ENCODE measurements around the gene IFT27.
A peak's percentile ranks its signal among the peaks of the same experiment; 100 is the strongest.

IFT27 gene, protein sequence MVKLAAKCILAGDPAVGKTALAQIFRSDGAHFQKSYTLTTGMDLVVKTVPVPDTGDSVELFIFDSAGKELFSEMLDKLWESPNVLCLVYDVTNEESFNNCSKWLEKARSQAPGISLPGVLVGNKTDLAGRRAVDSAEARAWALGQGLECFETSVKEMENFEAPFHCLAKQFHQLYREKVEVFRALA

DNA sequence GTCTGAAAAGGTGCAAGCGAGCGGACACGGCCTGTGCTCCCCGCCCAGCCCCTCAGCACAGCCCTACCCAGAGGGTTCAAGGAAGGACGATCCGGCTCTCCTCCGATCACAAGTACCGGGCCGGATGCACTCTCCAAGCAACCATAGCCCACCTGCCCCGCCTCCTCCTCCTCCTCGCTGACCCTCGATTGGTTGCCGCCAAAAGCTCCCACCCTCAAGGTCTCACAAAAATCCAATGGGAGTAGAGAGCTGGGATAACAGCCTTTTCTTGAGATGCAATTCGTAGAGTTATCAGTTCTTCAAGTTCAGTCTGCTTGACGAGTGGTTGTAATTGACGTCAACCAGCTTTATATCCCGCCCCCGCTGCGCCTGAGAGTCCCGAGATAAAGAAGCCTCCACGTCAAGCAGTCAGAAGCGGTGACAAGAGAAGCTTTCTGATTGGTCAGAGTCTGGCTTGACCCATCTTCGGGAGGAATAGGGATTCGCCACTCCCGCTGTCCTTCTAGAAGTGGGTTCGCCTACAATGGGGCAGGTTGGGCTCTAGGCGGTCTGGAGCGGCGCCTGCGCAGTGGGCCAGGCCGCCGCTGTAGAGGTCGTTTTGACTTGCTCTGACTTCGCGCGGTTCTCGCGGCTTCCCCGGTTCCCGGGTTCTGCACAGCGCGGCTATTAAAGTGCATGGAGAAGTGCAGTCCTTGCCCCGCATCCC lies at the start of gene IFT27:
IFT27 (minus strand) TSS at position 156 of the 706 bp plus-strand sequence. CDS start 412 bp downstream, outside the sequence.
- Histone ChIP-seq H3K4me1 (ENCODE audit: insufficient read depth, insufficient read length) (peaks cover 2% of the 10 kb centered on the region), H3K9me3 (ENCODE audit: insufficient read depth, low read length) (peaks cover 34% of the 10 kb centered on the region), H3K36me3 (ENCODE audit: insufficient read depth, insufficient read length, low read length) (peaks cover 3% of the 10 kb centered on the region), H3K27me3 (ENCODE audit: insufficient read depth, insufficient read length) (peaks cover 7% of the 10 kb centered on the region), H3K9ac (ENCODE audit: insufficient read length, low read depth) (peak within 1 kb of the TSS; percentile 85), H3K4me3 (ENCODE audit: insufficient read length, low read depth) (peak within 1 kb of the TSS; percentile 64)
- DNase-seq (ENCODE audit: low read depth, low spot score), result peak; percentile 97
- TF ChIP-seq ZNF274 (IDR thresholded peaks at IDR 0.05; ENCODE audit: low read depth, low read length) (no peak), YY1 (IDR thresholded peaks at IDR 0.05; ENCODE audit: insufficient read depth, insufficient read length) (no peak), SUZ12 (IDR thresholded peaks at IDR 0.05; ENCODE audit: extremely low read depth, insufficient read depth, insufficient read length) (no peak)

DNA sequence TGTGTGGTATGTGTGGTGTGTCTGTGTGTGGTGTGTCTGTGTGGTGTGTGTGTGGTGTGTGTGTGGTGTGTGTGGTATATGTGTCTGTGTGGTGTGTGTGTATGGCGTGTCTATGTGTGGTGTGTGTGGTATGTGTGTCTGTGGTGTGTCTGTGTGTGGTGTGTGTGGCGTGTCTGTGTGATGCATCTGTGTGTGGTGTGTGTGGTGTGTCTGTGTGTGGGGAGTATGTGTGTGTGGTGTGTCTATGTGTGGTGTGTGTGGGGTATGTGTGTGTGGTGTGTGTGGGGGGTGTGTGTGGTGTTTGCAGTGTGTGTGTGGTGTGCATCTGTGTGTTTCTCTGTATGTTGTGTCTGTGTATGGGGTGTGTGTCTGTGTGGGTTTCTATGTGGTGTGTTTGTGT lies 48.7 kb upstream of the IFT27 start:
- TF ChIP-seq YY1 (IDR thresholded peaks at IDR 0.05; ENCODE audit: insufficient read depth, insufficient read length), result no peak
- no peak for TF ChIP-seq ZNF274 (IDR thresholded peaks at IDR 0.05; ENCODE audit: low read depth, low read length)
- no peak for TF ChIP-seq SUZ12 (IDR thresholded peaks at IDR 0.05; ENCODE audit: extremely low read depth, insufficient read depth, insufficient read length)
- Histone ChIP-seq H3K27me3 (ENCODE audit: insufficient read depth, insufficient read length) (no peaks in the 10 kb centered on the region), H3K9ac (ENCODE audit: insufficient read length, low read depth) (no peak overlapping the region), H3K9me3 (ENCODE audit: insufficient read depth, low read length) (no peaks in the 10 kb centered on the region), H3K4me1 (ENCODE audit: insufficient read depth, insufficient read length) (peaks cover 9% of the 10 kb centered on the region), H3K4me3 (ENCODE audit: insufficient read length, low read depth) (no peak overlapping the region), H3K36me3 (ENCODE audit: insufficient read depth, insufficient read length, low read length) (no peaks in the 10 kb centered on the region)
- DNase-seq (ENCODE audit: low read depth, low spot score), result no peak

DNA sequence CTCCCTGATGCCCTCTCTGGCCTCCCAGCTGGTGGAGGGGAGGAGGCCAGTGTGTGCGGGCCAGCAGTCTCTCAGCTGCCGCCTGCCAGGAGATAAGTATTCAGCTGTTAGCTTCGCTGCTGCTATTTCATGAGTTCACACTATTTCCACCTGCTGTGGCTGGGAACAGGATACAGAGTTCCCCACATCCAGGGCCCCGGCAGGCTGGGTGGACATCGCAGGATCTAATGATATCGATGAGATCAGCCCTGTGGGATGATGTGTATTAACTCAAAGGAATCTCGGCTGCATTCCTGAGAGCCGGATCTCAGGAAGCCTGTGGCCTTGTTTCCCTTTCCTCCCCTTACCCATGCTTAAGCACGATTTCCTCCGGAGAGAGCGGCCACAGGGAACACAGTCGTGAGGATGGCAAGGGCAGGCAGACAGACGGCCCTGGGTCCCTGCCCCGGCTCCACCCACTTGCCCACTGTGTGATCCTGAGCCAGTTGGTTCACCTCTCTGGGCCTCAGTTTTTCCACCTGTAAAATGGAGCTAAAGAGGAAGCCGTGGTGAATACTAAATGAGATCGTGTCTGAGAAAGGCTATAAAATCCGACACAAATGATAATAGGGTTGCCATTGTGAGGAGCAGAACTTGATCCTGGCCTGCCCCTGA lies 47.4 kb upstream of the IFT27 start:
- DNase-seq (ENCODE audit: low read depth, low spot score), result no peak
- TF ChIP-seq SUZ12 (IDR thresholded peaks at IDR 0.05; ENCODE audit: extremely low read depth, insufficient read depth, insufficient read length) (no peak), ZNF274 (IDR thresholded peaks at IDR 0.05; ENCODE audit: low read depth, low read length) (no peak), YY1 (IDR thresholded peaks at IDR 0.05; ENCODE audit: insufficient read depth, insufficient read length) (no peak)
- H3K36me3 ChIP-seq (ENCODE audit: insufficient read depth, insufficient read length, low read length), result no peaks in the 10 kb centered on the region
- no peaks in the 10 kb centered on the region for H3K9me3 ChIP-seq (ENCODE audit: insufficient read depth, low read length)
- H3K27me3 ChIP-seq (ENCODE audit: insufficient read depth, insufficient read length), result no peaks in the 10 kb centered on the region
- H3K9ac ChIP-seq (ENCODE audit: insufficient read length, low read depth), result no peak overlapping the region
- peaks cover 16% of the 10 kb centered on the region for H3K4me1 ChIP-seq (ENCODE audit: insufficient read depth, insufficient read length)
- no peak overlapping the region for H3K4me3 ChIP-seq (ENCODE audit: insufficient read length, low read depth)

DNA sequence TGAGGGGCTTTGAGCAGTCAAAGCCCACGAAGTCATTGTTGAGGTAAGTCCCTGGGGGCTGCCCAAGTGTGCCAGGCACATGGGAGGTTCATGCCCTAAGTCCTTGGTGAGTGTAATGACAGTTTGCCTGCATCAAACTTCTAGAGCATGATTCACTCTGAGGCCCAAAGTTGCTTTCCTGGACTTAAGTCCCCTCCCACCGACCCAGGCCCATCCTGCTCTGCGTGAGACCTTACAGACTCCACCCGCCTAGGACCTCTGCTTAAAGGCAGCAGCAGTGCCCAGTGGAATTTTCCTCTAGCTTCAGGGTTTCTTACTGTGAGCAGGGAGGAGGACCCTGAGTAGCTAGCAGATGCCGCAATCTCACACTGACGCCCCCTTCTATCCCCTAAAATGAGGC lies 46.7 kb upstream of the IFT27 start:
- H3K4me1 ChIP-seq (ENCODE audit: insufficient read depth, insufficient read length), result peaks cover 22% of the 10 kb centered on the region
- TF ChIP-seq ZNF274 (IDR thresholded peaks at IDR 0.05; ENCODE audit: low read depth, low read length) (no peak), SUZ12 (IDR thresholded peaks at IDR 0.05; ENCODE audit: extremely low read depth, insufficient read depth, insufficient read length) (no peak), YY1 (IDR thresholded peaks at IDR 0.05; ENCODE audit: insufficient read depth, insufficient read length) (no peak)
- H3K9me3 ChIP-seq (ENCODE audit: insufficient read depth, low read length), result no peaks in the 10 kb centered on the region
- no peak overlapping the region for H3K9ac ChIP-seq (ENCODE audit: insufficient read length, low read depth)
- H3K36me3 ChIP-seq (ENCODE audit: insufficient read depth, insufficient read length, low read length), result no peaks in the 10 kb centered on the region
- peaks cover 3% of the 10 kb centered on the region for H3K27me3 ChIP-seq (ENCODE audit: insufficient read depth, insufficient read length)
- no peak for DNase-seq (ENCODE audit: low read depth, low spot score)
- no peak overlapping the region for H3K4me3 ChIP-seq (ENCODE audit: insufficient read length, low read depth)

DNA sequence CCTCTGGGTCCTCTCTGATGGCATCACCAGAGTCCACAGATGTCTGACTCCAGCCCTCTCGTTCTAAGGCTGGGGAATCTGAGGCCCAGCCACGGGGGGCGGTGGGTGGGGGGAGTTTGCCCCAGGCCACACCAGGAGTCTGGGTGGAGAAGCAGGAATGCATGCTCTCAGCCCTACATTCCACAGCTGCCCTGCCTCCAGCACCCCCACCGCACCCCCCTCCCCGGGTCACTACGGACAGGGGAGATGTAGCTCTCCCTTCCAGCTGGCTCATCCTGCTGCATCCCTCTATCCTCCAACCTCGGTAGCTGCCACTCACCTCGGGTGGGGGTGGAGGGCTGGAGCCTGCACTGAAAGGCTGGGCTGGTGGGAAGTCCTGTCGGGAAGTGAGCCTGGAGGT lies 43.2 kb upstream of the IFT27 start:
- Histone ChIP-seq H3K9me3 (ENCODE audit: insufficient read depth, low read length) (no peaks in the 10 kb centered on the region), H3K9ac (ENCODE audit: insufficient read length, low read depth) (no peak overlapping the region), H3K36me3 (ENCODE audit: insufficient read depth, insufficient read length, low read length) (no peaks in the 10 kb centered on the region), H3K27me3 (ENCODE audit: insufficient read depth, insufficient read length) (peaks cover 27% of the 10 kb centered on the region), H3K4me3 (ENCODE audit: insufficient read length, low read depth) (no peak overlapping the region), H3K4me1 (ENCODE audit: insufficient read depth, insufficient read length) (peaks cover 29% of the 10 kb centered on the region)
- no peak for DNase-seq (ENCODE audit: low read depth, low spot score)
- TF ChIP-seq SUZ12 (IDR thresholded peaks at IDR 0.05; ENCODE audit: extremely low read depth, insufficient read depth, insufficient read length) (no peak), YY1 (IDR thresholded peaks at IDR 0.05; ENCODE audit: insufficient read depth, insufficient read length) (no peak), ZNF274 (IDR thresholded peaks at IDR 0.05; ENCODE audit: low read depth, low read length) (no peak)

DNA sequence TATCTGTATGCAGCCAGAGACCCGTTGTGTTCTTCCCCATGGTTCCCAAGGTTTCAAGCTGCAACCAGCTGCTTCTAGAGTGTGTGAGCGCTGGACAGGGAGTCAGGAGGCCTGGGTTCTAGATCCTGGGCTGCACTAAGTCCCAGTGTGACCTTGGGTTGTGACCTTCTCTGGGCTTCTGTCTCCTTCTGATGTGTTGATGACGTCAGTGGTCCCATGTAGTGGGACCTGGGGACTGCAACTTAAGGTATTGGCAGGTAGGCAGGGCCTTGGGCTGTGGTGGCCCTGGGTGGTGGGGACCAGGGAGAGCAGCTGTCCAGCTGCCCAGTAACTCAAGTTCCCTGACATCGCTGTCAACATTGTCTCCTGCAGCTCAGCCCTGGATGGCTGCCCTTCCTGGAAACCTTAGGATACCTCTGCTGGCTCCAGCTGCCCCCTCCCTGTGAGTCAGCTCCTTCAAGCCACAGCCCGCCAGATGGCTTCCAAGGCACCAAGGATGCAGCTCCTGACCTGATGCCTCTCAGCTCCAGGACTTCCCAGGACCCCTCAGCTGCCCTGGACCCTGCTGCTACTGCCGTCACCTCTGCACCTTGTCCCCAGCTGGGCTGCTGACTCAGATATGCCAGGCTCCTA lies 42.2 kb upstream of the IFT27 start:
- H3K4me3 ChIP-seq (ENCODE audit: insufficient read length, low read depth), result no peak overlapping the region
- DNase-seq (ENCODE audit: low read depth, low spot score), result no peak
- no peak overlapping the region for H3K9ac ChIP-seq (ENCODE audit: insufficient read length, low read depth)
- TF ChIP-seq YY1 (IDR thresholded peaks at IDR 0.05; ENCODE audit: insufficient read depth, insufficient read length), result no peak
- no peak for TF ChIP-seq ZNF274 (IDR thresholded peaks at IDR 0.05; ENCODE audit: low read depth, low read length)
- no peak for TF ChIP-seq SUZ12 (IDR thresholded peaks at IDR 0.05; ENCODE audit: extremely low read depth, insufficient read depth, insufficient read length)
- H3K27me3 ChIP-seq (ENCODE audit: insufficient read depth, insufficient read length), result peaks cover 34% of the 10 kb centered on the region
- H3K36me3 ChIP-seq (ENCODE audit: insufficient read depth, insufficient read length, low read length), result no peaks in the 10 kb centered on the region
- peaks cover 26% of the 10 kb centered on the region for H3K4me1 ChIP-seq (ENCODE audit: insufficient read depth, insufficient read length)
- no peaks in the 10 kb centered on the region for H3K9me3 ChIP-seq (ENCODE audit: insufficient read depth, low read length)

DNA sequence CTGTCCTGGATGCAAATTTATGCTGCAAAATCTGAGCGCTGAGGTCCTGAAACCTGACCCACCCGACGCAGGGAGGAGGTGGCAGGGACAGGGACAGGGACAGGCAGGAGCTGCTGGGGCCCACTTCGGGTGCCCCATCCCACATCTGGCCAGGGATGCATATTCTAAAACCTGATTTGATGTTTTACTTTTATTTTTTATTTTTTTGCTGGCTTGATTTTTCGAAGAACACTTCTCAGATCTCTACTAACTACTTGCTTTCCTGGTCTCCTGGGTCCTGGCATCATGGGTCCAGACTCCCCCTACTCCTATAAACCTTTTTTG lies 41.6 kb upstream of the IFT27 start:
- TF ChIP-seq SUZ12 (IDR thresholded peaks at IDR 0.05; ENCODE audit: extremely low read depth, insufficient read depth, insufficient read length) (no peak), YY1 (IDR thresholded peaks at IDR 0.05; ENCODE audit: insufficient read depth, insufficient read length) (no peak), ZNF274 (IDR thresholded peaks at IDR 0.05; ENCODE audit: low read depth, low read length) (no peak)
- peak overlapping the region; percentile 42 for H3K4me3 ChIP-seq (ENCODE audit: insufficient read length, low read depth)
- peak overlapping the region; percentile 76 for H3K9ac ChIP-seq (ENCODE audit: insufficient read length, low read depth)
- H3K27me3 ChIP-seq (ENCODE audit: insufficient read depth, insufficient read length), result peaks cover 34% of the 10 kb centered on the region
- DNase-seq (ENCODE audit: low read depth, low spot score), result no peak
- no peaks in the 10 kb centered on the region for H3K9me3 ChIP-seq (ENCODE audit: insufficient read depth, low read length)
- H3K36me3 ChIP-seq (ENCODE audit: insufficient read depth, insufficient read length, low read length), result no peaks in the 10 kb centered on the region
- H3K4me1 ChIP-seq (ENCODE audit: insufficient read depth, insufficient read length), result peaks cover 25% of the 10 kb centered on the region

Measured in NT2/D1 (cell line).